Measurements from ENCODE around the gene SLC37A1.

DNA sequence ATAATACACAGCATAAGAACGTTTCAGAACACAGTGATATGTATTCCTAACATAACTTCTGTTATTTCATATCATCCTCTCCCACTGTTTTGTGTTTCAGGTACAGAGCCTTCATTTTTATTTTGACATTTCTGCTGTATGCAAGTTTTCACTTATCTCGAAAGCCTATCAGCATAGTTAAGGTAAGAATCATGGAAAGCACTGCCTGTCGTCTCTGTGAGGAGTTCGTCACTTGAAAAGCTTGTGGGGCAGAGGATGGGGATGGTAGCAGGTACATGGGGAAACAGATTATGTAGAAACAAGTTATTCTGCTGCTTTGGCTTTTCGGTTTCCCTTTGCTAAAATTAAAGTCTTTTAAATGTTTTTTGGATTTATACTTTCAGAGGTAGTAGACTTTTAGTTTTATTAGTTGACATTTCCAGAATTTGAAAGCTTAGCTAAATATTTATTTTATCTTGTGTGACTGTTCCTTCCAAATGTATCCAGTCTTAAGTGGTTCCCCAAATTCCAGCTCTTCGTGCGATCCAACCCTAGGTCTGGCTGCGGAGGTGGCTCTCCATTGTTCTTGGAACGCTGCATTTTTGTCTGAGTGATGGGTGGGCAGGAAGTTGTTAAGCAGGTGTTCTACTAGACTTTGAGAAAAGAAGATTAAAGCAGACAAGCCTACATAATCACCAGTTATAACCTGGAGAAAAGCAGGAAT lies 12.2 kb downstream of the SLC37A1 start:
- TF ChIP-seq, protein P1, sequence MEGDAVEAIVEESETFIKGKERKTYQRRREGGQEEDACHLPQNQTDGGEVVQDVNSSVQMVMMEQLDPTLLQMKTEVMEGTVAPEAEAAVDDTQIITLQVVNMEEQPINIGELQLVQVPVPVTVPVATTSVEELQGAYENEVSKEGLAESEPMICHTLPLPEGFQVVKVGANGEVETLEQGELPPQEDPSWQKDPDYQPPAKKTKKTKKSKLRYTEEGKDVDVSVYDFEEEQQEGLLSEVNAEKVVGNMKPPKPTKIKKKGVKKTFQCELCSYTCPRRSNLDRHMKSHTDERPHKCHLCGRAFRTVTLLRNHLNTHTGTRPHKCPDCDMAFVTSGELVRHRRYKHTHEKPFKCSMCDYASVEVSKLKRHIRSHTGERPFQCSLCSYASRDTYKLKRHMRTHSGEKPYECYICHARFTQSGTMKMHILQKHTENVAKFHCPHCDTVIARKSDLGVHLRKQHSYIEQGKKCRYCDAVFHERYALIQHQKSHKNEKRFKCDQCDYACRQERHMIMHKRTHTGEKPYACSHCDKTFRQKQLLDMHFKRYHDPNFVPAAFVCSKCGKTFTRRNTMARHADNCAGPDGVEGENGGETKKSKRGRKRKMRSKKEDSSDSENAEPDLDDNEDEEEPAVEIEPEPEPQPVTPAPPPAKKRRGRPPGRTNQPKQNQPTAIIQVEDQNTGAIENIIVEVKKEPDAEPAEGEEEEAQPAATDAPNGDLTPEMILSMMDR (IDR thresholded peaks at IDR 0.05; ENCODE audit: borderline replicate concordance, extremely low read depth, low read length, poor library complexity, severe bottlenecking) = no peak
- TF ChIP-seq EZH2 (IDR thresholded peaks at IDR 0.05; ENCODE audit: borderline replicate concordance, low read depth, low read length, severe bottlenecking) = no peak
